Stimulated activated CD8-positive, alpha-beta memory T cell treated with anti-CD3 and anti-CD28 coated beads, Interleukin-2, amount 100 ng/mL, for 48 hours (primary cell): Measurements from ENCODE around the gene CDK12.

Experiments
- DNase-seq, 2 donors: peaks; one replicate each; pipeline ENCODE4 v3.0.0-alpha.2; 2020; ENCODE audit warnings: low read depth in 2 of 2

The CDK12 gene

GRCh38 chr17:39581071-39581758 lies 119.9 kb downstream of the CDK12 start:
- DNase-seq = no peak

- DNase-seq = no peak
Measured at GRCh38 chr17:39581759-39582085, 120.4 kb downstream of the CDK12 start.

GRCh38 chr17:39582658-39583057 lies 121.4 kb downstream of the CDK12 start:
- DNase-seq = no peak
